Neural progenitor cell (in vitro differentiated cells): Measurements from ENCODE around the gene GALNT2. TPM values are rescaled to one million over a fixed set of nuclear protein-coding genes. Genes with fewer than 3 reads are reported as not detected.

Source experiments
- DNase-seq: peaks from one replicate; pipeline ENCODE4 v3.0.0-alpha.2; 2016; ENCODE audit warnings: low spot score
- H2AFZ ChIP-seq: fragments of 200-600 bp; sonication (generic); replicated peaks from 2 replicates; pipeline ENCODE4 v1.6.1; 2016; ENCODE audit warnings: antibody characterized with exemption
- H3F3A ChIP-seq: fragments of 200-600 bp; sonication (generic); 2 replicates; pipeline ENCODE4 v1.6.1; 2016; ENCODE audit warnings: antibody characterized with exemption, low read depth
- H3K27ac ChIP-seq: fragments of 200-600 bp; sonication (generic); 2 replicates; pipeline ENCODE4 v1.5.1; 2016; ENCODE audit warnings: mild to moderate bottlenecking
- H3K27me3 ChIP-seq: fragments of 200-600 bp; sonication (generic); 2 replicates; pipeline ENCODE4 v1.6.1; 2016; ENCODE audit warnings: mild to moderate bottlenecking, moderate library complexity
- H3K36me3 ChIP-seq: fragments of 200-600 bp; sonication (generic); 2 replicates; pipeline ENCODE4 v1.5.1; 2016
- H3K4me1 ChIP-seq: fragments of 200-600 bp; sonication (generic); 2 replicates; pipeline ENCODE4 v1.6.1; 2016; ENCODE audit warnings: mixed run types
- H3K4me2 ChIP-seq: fragments of 200-600 bp; sonication (generic); 2 replicates; pipeline ENCODE4 v1.6.1; 2016
- H3K4me3 ChIP-seq: fragments of 200-600 bp; sonication (generic); 2 replicates; pipeline ENCODE4 v1.5.1; 2016
- H3K79me2 ChIP-seq: fragments of 200-600 bp; sonication (generic); 2 replicates; pipeline ENCODE4 v1.6.1; 2016; ENCODE audit warnings: low read depth
- H3K9ac ChIP-seq: fragments of 200-600 bp; sonication (generic); 2 replicates; pipeline ENCODE4 v1.6.1; 2016
- H3K9me3 ChIP-seq: fragments of 200-600 bp; sonication (generic); 2 replicates; pipeline ENCODE4 v1.5.1; 2016; ENCODE audit warnings: low read depth
- H4K20me1 ChIP-seq: fragments of 200-600 bp; sonication (generic); 2 replicates; pipeline ENCODE4 v1.6.1; 2016; ENCODE audit warnings: low read depth
- H3K27ac Mint-ChIP-seq: 3 replicates; pipeline ENCODE4 v1.8.0; 2021; ENCODE audit warnings: mixed read lengths
- H3K27me3 Mint-ChIP-seq: 2 replicates; pipeline ENCODE4 v1.8.0; 2022; ENCODE audit warnings: low read depth, mild to moderate bottlenecking, inconsistent platforms, moderate library complexity, mixed read lengths; ENCODE audit not compliant: insufficient read depth
- H3K36me3 Mint-ChIP-seq: 3 replicates; pipeline ENCODE4 v1.8.0; 2021; ENCODE audit warnings: mixed read lengths
- H3K4me1 Mint-ChIP-seq: 3 replicates; pipeline ENCODE4 v1.8.0; 2021; ENCODE audit warnings: mixed read lengths
- H3K4me3 Mint-ChIP-seq: 3 replicates; pipeline ENCODE4 v1.8.0; 2021; ENCODE audit warnings: mild to moderate bottlenecking, moderate library complexity, mixed read lengths
- H3K9me3 Mint-ChIP-seq: 3 replicates; pipeline ENCODE4 v1.8.0; 2020; ENCODE audit warnings: mixed read lengths
- CTCF ChIP-seq: fragments of 200-600 bp; sonication (generic); IDR thresholded peaks from 2 replicates; pipeline ENCODE4 v1.5.1; 2017; ENCODE audit warnings: antibody characterized with exemption, mild to moderate bottlenecking
- EZH2 ChIP-seq: fragments of 200-600 bp; sonication (generic); IDR thresholded peaks from 2 replicates; pipeline ENCODE4 v1.6.1; 2017; ENCODE audit warnings: antibody characterized with exemption, mild to moderate bottlenecking, moderate library complexity
- EZH2phosphoT487 ChIP-seq: fragments of 200-600 bp; sonication (generic); IDR thresholded peaks from 2 replicates; pipeline ENCODE4 v1.6.1; 2017; ENCODE audit warnings: antibody characterized with exemption
- total RNA-seq: library from RNA; depleted of rRNA; stranded (reverse); fragments of >200 nt; gene quantifications from 2 replicates; pipeline ENCODE4 v1.2.3, GENCODE V29; 2015; ENCODE audit warnings: low replicate concordance

Gene GALNT2
- total RNA-seq, 1 donor from 2014 or later = 37.6 TPM

GRCh38 chr1:230236301-230237008 is 169.4 kb downstream of the GALNT2 start:
- H3K9me3 Mint-ChIP-seq = peaks cover 7% of the 10 kb centered on the region
- Histone ChIP-seq H3K4me3 (no peak overlapping the region), H3K4me1 (no peaks in the 10 kb centered on the region), H3K9me3 (no peaks in the 10 kb centered on the region), H2AFZ (no peak overlapping the region), H4K20me1 (no peaks in the 10 kb centered on the region), H3K4me2 (no peak overlapping the region), H3F3A (no peaks in the 10 kb centered on the region), H3K79me2 (no peaks in the 10 kb centered on the region), H3K9ac (no peak overlapping the region), H3K36me3 (no peaks in the 10 kb centered on the region), H3K27ac (no peak overlapping the region), H3K27me3 (no peaks in the 10 kb centered on the region)
- no peak overlapping the region for H3K4me3 Mint-ChIP-seq
- peaks cover 29% of the 10 kb centered on the region for H3K36me3 Mint-ChIP-seq
- H3K27me3 Mint-ChIP-seq = peaks cover 2% of the 10 kb centered on the region
- H3K4me1 Mint-ChIP-seq = peaks cover 13% of the 10 kb centered on the region
- no peak overlapping the region for H3K27ac Mint-ChIP-seq
- no peak for TF ChIP-seq CTCF
- TF ChIP-seq EZH2 = no peak
- TF ChIP-seq EZH2phosphoT487 = no peak
- DNase-seq = no peak

- no peaks in the 10 kb centered on the region for H3K36me3 ChIP-seq
- H3K27ac Mint-ChIP-seq = no peak overlapping the region
- H3K4me3 Mint-ChIP-seq = no peak overlapping the region
- no peaks in the 10 kb centered on the region for H3F3A ChIP-seq
- DNase-seq = no peak
- no peaks in the 10 kb centered on the region for H3K9me3 ChIP-seq
- no peaks in the 10 kb centered on the region for H3K4me1 ChIP-seq
- peaks cover 2% of the 10 kb centered on the region for H3K27me3 Mint-ChIP-seq
- TF ChIP-seq CTCF = no peak
- no peak for TF ChIP-seq EZH2phosphoT487
- no peak for TF ChIP-seq EZH2
- peaks cover 7% of the 10 kb centered on the region for H3K4me1 Mint-ChIP-seq
- H3K9ac ChIP-seq = no peak overlapping the region
- H3K27ac ChIP-seq = no peak overlapping the region
- no peak overlapping the region for H2AFZ ChIP-seq
- no peaks in the 10 kb centered on the region for H3K27me3 ChIP-seq
- peaks cover 7% of the 10 kb centered on the region for H3K9me3 Mint-ChIP-seq
- H3K4me2 ChIP-seq = no peak overlapping the region
- peaks cover 34% of the 10 kb centered on the region for H3K36me3 Mint-ChIP-seq
- H3K79me2 ChIP-seq = no peaks in the 10 kb centered on the region
- H4K20me1 ChIP-seq = no peaks in the 10 kb centered on the region
- no peak overlapping the region for H3K4me3 ChIP-seq
Observed at GRCh38 chr1:230237009-230237370, 170.0 kb downstream of the GALNT2 start.

- Histone ChIP-seq H3K4me2 (no peak overlapping the region), H3K36me3 (no peaks in the 10 kb centered on the region), H3F3A (no peaks in the 10 kb centered on the region), H3K4me1 (no peaks in the 10 kb centered on the region), H3K79me2 (no peaks in the 10 kb centered on the region), H3K9ac (no peak overlapping the region), H3K27me3 (no peaks in the 10 kb centered on the region), H2AFZ (no peak overlapping the region), H3K4me3 (no peak overlapping the region), H4K20me1 (no peaks in the 10 kb centered on the region), H3K27ac (no peak overlapping the region), H3K9me3 (no peaks in the 10 kb centered on the region)
- Mint-ChIP-seq H3K9me3 (peaks cover 7% of the 10 kb centered on the region), H3K27ac (no peak overlapping the region), H3K4me3 (no peak overlapping the region), H3K36me3 (peaks cover 37% of the 10 kb centered on the region), H3K27me3 (peaks cover 2% of the 10 kb centered on the region), H3K4me1 (no peaks in the 10 kb centered on the region)
- no peak for DNase-seq
- TF ChIP-seq CTCF (no peak), EZH2phosphoT487 (no peak), EZH2 (no peak)
Observed at GRCh38 chr1:230237805-230238204, 170.8 kb downstream of the GALNT2 start.
